ENCODE measurements around the gene SUCNR1.
A peak's percentile ranks its signal among the peaks of the same experiment; 100 is the strongest.
"Not testable (repeated sequence)": the region's sequence is repeated elsewhere in the genome, so short reads cannot be mapped to it uniquely, and the experiment has no call there.

Gene SUCNR1

GRCh38 chr3:151871639-151872468, 1.6 kb upstream of the SUCNR1 start:
- FAIRE-seq (no peak), DNase-seq (ENCODE audit: low spot score) (no peak)

DNA sequence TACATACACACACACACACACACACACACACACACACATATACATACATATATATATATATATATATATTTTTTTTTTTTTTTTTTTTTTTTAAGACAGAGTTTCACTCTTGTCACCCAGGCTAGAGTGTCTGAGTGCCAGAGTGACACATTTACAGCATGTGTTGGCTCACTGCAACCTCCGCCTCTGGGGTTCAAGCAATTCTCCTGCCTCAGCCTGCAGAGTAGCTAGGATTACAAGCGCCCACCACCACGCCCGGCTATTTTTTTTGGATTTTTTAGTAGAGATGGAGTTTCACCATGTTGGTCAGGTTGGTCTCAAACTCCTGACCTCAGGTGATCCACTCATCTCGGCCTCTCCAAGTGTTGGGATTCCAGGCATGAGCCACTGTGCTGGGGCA, 636 bp downstream of the SUCNR1 start:
- not testable (repeated sequence) for FAIRE-seq; DNase-seq (ENCODE audit: low spot score)

DNA sequence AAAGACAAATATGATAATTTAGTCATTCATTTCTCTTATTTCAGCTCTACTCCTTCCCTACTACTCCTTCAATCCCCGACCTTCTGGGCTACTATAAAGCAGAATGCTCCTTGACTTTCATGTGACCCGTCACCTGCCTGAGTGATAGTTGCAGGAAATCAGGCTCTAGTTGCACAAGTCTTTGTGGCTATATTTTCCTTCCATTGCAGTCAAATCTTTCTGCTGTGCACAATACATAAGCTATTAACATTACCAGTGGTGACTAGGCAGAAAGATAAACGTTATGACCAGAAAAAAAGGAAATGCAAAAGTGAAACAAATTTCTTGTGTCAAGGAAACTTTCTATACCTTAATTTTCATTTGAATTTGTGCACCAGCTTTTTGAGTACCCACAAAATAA, 2.3 kb downstream of the SUCNR1 start:
- FAIRE-seq (peak; percentile 91), DNase-seq (ENCODE audit: low spot score) (peak; percentile 73)

- DNase-seq (ENCODE audit: low spot score) (no peak), FAIRE-seq (no peak)
Observed at GRCh38 chr3:151877269-151877668, 3.8 kb downstream of the SUCNR1 start.

GRCh38 chr3:151878465-151878864, 5.0 kb downstream of the SUCNR1 start:
- DNase-seq (ENCODE audit: low spot score) (no peak), FAIRE-seq (no peak)

DNA sequence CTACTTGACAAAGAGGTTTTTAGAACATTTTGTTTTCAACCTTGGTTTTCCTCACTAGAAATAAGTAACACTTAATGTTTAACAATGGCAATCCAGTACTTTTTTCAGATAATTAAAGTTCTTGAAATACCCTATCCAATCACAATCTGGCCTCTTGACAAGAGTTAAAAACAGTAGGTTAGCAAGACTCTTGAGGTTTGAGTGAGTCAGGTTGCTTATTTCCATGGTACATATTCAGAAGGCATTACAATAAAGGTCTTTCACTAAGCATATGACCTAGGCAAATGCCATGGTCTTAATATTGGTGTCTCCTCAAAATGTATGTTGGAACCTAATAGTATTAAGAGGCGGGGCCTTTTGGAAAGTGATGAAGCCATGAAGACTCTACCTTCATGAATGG, 5.6 kb downstream of the SUCNR1 start:
- FAIRE-seq = no peak
- DNase-seq (ENCODE audit: low spot score) = no peak

DNA sequence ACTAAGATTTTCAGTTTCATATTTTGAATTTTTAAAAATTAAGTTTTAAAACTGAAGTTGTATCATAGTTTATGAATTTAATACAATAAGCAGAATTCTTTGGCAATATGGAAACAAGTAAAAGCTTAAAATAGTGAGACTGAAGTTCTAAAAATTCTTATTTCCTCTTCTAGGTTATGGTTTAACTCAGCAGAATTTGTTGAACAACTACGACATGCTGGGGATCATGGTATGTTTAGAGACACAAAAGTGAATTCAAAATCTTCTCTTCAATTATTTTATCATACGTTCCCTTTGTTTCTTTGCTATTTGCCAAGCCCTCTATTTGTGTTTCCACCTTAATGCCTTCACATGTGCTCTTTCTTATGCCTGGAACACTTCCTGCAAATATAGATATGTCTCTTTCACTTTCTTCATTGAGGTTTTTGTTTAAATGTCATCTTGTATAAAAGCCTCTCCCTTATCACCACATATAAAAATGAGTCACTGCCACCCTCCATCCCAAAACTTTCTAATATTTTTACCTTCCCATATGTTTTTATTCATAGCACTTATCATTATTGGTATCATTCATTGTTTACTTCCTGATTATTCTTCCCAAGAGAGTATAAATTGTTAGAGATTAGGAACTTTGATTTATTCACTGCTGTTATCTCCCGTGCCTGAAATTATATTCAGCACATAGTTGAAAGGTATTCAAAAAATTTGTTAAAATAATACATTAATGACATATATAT, 6.4 kb downstream of the SUCNR1 start:
- FAIRE-seq (no peak), DNase-seq (ENCODE audit: low spot score) (no peak)

DNA sequence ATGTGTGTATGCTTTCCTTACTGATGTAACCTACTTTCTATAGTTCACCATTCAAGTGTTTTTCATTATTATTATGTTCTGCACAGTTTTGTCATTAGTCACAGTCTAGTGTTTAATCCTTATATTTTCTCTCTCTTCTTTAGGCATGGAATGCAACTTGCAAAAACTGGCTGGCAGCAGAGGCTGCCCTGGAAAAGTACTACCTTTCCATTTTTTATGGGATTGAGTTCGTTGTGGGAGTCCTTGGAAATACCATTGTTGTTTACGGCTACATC, 6.9 kb downstream of the SUCNR1 start:
- DNase-seq (ENCODE audit: low spot score) (no peak), FAIRE-seq (no peak)

GRCh38 chr3:151881137-151881536, 7.7 kb downstream of the SUCNR1 start:
- DNase-seq (ENCODE audit: low spot score) = no peak
- FAIRE-seq = no peak

DNA sequence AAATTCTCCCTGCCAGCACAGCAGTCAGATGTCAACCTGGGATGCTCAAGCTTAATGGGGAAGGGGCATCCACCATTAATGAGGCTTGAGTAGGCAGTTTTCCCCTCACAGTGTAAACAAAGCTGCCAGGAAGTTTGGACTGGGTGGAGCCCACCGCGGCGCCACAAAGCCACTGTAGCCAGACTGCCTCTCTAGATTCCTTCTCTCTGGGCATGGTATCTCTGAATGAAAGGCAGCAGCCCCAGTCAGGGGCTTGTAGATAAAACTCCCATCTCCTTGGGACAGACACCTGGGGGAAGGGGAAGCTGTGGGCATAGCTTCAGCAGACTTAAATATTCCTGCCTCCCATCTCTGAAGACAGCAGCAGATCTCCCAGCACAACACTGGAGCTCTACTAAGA, 12.0 kb downstream of the SUCNR1 start:
- FAIRE-seq; DNase-seq (ENCODE audit: low spot score): not testable (repeated sequence)

GRCh38 chr3:151887450-151888211, 14.2 kb downstream of the SUCNR1 start:
- FAIRE-seq; DNase-seq (ENCODE audit: low spot score): not testable (repeated sequence)

DNA sequence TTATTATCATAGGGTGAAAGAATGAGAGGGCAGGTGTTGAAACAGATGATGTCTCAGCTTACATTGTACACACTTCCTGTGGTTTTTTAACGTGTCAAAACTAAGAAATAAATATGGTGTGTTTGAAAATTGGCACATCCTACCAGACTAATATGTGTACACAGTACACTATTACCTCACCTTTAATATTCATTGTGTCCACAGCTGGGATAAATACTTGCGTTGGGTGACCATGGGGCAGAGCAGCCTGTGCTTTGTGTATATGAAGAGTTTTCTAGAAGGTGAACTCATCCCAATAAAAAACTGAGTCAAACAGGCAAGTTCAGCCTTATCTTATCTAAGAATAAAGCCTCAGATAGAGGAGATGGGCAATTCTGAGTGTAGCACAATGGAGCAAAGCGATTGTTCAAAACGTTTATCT, 17.3 kb downstream of the SUCNR1 start:
- DNase-seq (ENCODE audit: low spot score) (no peak), FAIRE-seq (no peak)

GRCh38 chr3:151891721-151892120, 18.3 kb downstream of the SUCNR1 start:
- no peak for FAIRE-seq

DNA sequence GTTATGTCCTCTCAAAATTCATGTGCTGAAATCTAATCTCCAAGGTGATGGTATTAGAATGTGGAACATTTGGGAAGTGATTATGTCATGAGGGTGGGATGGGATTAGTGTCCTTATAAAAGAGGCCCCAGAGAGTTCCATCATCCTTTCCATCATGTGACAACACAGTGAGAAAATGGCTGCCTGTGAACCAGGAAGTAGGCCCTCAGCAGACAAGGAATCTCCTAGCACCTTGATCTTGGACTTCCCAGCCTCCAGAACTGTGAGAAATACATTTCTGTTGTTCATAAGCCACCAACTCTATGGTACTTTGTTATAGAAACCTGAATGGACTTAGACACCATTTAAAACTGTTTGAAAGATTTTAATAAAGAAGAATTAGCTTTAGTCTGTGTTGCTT, 20.8 kb downstream of the SUCNR1 start:
- no peak for FAIRE-seq

More at GRCh38 chr3:151891721-151892120, 18.3 kb downstream of the SUCNR1 start:
- no peak for DNase-seq (ENCODE audit: low spot score)

DNA sequence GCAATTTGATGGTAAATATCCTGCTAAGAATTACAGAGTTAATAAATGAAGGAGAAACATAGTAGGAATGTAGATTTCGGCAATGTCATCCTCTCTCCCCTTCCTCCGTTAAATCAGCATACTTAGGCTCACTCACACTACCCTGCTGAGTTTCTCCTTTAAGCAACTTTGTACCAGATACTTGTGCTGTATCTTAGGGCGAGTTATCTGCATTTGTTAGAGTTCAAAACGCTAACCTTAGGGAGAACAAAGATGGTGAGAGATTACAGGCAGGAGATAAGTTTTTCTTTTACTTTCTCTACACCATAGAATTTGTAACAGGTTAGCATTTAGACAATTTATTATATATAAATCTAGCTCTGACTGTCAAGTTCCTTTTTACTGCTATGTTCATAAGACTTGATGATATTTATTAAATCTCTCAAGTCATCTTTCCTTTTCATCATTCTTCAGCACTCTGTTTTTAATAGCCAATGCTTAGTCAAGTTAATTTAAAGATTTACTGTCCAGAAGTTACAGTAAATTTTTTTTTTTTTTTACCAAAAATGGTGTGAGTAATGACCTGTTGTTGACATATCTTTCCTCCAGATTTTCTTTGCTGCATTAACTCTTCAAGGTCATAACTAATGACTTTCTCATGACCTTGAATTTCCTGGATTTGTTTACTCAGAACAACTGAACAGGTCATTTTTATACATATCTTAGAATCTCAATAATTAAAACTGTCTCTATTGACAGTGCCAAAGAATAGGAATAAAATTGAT, 22.2 kb downstream of the SUCNR1 start:
- DNase-seq (ENCODE audit: low spot score) (no peak), FAIRE-seq (no peak)

More for the DNA sequence above, 20.8 kb downstream of the SUCNR1 start:
- no peak for DNase-seq (ENCODE audit: low spot score)

- FAIRE-seq (peak; percentile 83), DNase-seq (ENCODE audit: low spot score) (peak; percentile 40)
Observed at GRCh38 chr3:151896246-151897012, 23.0 kb downstream of the SUCNR1 start.

- not testable (repeated sequence) for DNase-seq (ENCODE audit: low spot score); FAIRE-seq
Observed at GRCh38 chr3:151898121-151898520, 24.7 kb downstream of the SUCNR1 start.

DNA sequence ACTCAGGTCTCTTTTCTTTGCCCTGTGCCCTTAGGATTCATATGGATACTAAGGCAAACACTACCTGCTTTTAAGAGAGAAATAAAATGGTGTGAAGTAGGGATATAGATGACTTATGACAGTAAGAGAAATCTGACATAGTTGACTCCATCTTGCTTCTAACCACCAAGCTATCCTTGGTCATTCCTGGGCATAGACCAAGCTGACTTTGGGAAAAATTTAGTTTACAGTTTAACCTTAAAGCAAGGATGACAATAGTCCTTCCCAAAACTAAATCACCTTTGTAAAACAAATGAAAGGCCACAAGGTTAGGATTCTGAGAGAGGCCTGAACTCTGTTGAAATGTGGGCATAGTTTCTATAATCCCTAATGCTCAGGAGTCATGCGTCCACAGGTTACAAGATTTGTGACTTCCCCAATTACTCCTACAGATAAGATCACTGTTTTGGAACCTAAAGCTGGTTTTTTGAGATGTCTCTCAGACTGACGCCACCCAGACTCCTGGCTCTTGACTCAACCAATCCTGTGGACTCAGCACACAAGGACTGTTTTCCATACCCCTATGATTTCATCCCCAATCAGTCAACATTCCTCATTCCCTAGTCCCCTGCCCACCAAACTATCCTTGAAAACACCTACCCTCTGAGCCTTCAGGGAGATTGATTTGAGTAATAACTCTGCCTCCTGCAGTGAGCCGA, 25.3 kb downstream of the SUCNR1 start:
- not testable (repeated sequence) for DNase-seq (ENCODE audit: low spot score); FAIRE-seq

DNA sequence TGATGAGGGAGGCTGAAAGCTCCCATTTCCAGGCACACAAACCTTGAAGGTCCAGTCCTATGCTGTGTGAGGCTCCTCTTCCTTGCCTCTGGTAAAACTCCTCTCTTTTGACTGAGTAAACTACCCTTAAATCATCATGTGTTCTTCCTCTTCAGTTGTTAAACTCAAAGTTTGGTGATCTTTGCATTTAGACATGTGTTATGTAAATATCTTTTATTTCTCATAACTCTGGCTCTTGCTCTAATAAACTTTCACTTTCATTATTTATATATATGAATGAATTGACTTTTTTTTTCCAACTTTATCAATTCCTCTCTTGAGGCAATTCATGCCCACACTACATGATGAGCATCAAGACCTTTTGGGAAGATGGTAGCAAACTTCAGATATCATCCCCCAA, 26.6 kb downstream of the SUCNR1 start:
- no peak for DNase-seq (ENCODE audit: low spot score)
- FAIRE-seq = no peak

DNA sequence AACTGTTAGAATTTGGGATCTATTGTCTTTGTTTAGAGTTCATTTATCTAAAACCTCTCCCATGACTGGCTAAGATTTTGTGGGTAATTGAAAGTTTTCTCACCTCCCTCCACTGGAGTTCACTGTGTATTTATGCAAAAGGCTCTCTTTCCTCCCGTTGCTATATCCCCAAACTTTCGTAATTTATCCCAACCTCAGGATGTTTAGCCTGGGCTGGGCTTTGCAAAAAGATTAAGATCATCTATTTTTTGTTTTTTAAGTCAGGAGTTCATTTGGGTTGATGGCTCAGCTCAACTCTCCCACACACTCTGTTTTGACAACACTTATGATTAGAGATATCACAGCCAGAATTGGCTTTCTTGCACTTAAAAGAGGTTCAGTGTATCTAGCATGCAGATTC, 27.0 kb downstream of the SUCNR1 start:
- FAIRE-seq = no peak
- DNase-seq (ENCODE audit: low spot score) = no peak
